Common myeloid progenitor, CD34-positive (primary cell): ENCODE results near the gene HSD17B13.
"Not testable (repeated sequence)": the region's sequence is repeated elsewhere in the genome, so short reads cannot be mapped to it uniquely, and the experiment has no call there.

ENCODE experiments used
- CTCF ChIA-PET: fragments of 350-600 bp; sonication (Branson Sonifier 250); formaldehyde crosslinking; loops from one replicate; lab custom pipeline; 2021; ENCODE audit warnings: antibody characterized with exemption; lab: Charles Lee
- POLR2A ChIA-PET: fragments of 350-600 bp; sonication (Branson Sonifier 250); formaldehyde crosslinking; loops from one replicate; lab custom pipeline; 2021; ENCODE audit warnings: antibody characterized with exemption; lab: Charles Lee
- DNase-seq, 3 donors: peaks; one replicate each; pipeline versions ENCODE4 v3.0.0 to v3.0.0-alpha.2; 2013
- H3K27ac ChIP-seq, 2 experiments: 1 replicate in 1 of 2; 2 replicates in 1 of 2; pipeline ENCODE4 v1.7.0; 2013; ENCODE audit warnings: inconsistent platforms in 2 of 2, low read length in 2 of 2, mild to moderate bottlenecking in 2 of 2, low read depth in 1 of 2, moderate library complexity in 1 of 2; ENCODE audit not compliant: severe bottlenecking in 2 of 2, insufficient read depth in 1 of 2, poor library complexity in 1 of 2
- H3K27me3 ChIP-seq, 5 experiments: replicated peaks in 2 of 5; 1 replicate in 3 of 5; 2 replicates in 2 of 5; pipeline versions ENCODE4 v1.6.1 to v1.7.0; 2013; ENCODE audit warnings: low read length in 4 of 5, mild to moderate bottlenecking in 2 of 5, moderate library complexity in 2 of 5, inconsistent platforms in 1 of 5; ENCODE audit not compliant: insufficient read depth in 5 of 5, control insufficient read depth in 4 of 5
- H3K36me3 ChIP-seq, 4 experiments: 1 replicate in 2 of 4; 2 replicates in 2 of 4; pipeline versions ENCODE4 v1.6.1 to v1.7.0; 2013; ENCODE audit warnings: low read length in 3 of 4, control low read depth in 1 of 4, mild to moderate bottlenecking in 1 of 4; ENCODE audit not compliant: control insufficient read depth in 4 of 4, insufficient read depth in 4 of 4
- H3K4me1 ChIP-seq, 4 experiments: 1 replicate in 3 of 4; 2 replicates in 1 of 4; pipeline versions ENCODE4 v1.6.1 to v1.7.1; 2013; ENCODE audit warnings: low read length in 3 of 4, mild to moderate bottlenecking in 3 of 4, control low read depth in 1 of 4, inconsistent platforms in 1 of 4, moderate library complexity in 1 of 4; ENCODE audit not compliant: control insufficient read depth in 4 of 4, insufficient read depth in 4 of 4; ENCODE audit errors: control extremely low read depth in 1 of 4
- H3K4me3 ChIP-seq, 7 experiments: 1 replicate in 4 of 7; 2 replicates in 3 of 7; pipeline versions ENCODE4 v1.5.1 to v1.7.0; 2013; ENCODE audit warnings: mild to moderate bottlenecking in 7 of 7, low read length in 6 of 7, moderate library complexity in 6 of 7, inconsistent platforms in 2 of 7, low read depth in 2 of 7, control low read depth in 1 of 7; ENCODE audit not compliant: insufficient read depth in 4 of 7, control insufficient read depth in 1 of 7; ENCODE audit errors: extremely low read depth in 1 of 7
- H3K9me3 ChIP-seq, 5 experiments: 1 replicate in 4 of 5; 2 replicates in 1 of 5; pipeline versions ENCODE4 v1.6.1 to v1.7.1; 2013; ENCODE audit warnings: low read length in 4 of 5, mild to moderate bottlenecking in 2 of 5, inconsistent platforms in 1 of 5, low read depth in 1 of 5, moderate library complexity in 1 of 5; ENCODE audit not compliant: control insufficient read depth in 4 of 5, insufficient read depth in 2 of 5; ENCODE audit errors: control extremely low read depth in 1 of 5
- WGBS: methylation state at CpG from one replicate; pipeline ENCODE4 v1.1.5; 2013; ENCODE audit not compliant: insufficient coverage; 5-methylcytosine and 5-hydroxymethylcytosine counted together

HSD17B13 gene

GRCh38 chr4:87293889-87294288 lies 28.8 kb downstream of the HSD17B13 start:
- H3K27ac ChIP-seq, H3K4me1 ChIP-seq, H3K9me3 ChIP-seq, H3K36me3 ChIP-seq, CTCF ChIA-PET, POLR2A ChIA-PET, DNase-seq, H3K4me3 ChIP-seq, H3K27me3 ChIP-seq: not testable (repeated sequence)
- WGBS: 100% methylated on average over 3 of the region's 7 CpGs

DNA sequence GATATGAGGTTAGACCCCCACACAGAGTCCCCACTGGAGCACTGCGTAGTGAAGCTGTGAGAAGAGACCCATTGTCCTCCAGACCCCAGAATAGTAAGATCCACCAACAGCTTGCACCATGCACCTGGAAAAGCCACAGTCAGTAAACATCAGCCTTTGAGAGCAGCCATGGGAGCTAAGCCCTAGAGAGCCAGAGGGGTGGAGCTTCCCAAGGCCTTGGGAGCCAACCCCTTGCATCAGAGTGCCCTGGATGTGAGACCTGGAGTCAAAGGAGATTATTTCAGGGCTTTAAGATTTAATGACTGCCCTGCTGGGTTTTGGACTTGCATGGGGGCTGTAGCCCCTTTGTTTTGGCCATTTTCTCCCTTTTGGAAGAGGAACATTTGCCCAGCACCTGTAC lies 35.7 kb downstream of the HSD17B13 start:
- H3K4me3 ChIP-seq: no peak overlapping the region
- no peaks in the 10 kb centered on the region for H3K4me1 ChIP-seq
- WGBS: 100% methylated on average over 1 of the region's 1 CpG
- CTCF ChIA-PET: no interaction called here
- H3K9me3 ChIP-seq: peaks cover 0 to 18% (median 11%) of the 10 kb centered on the region in 5 experiments
- H3K36me3 ChIP-seq: no peaks in the 10 kb centered on the region
- no peak overlapping the region for H3K27ac ChIP-seq
- no peaks in the 10 kb centered on the region for H3K27me3 ChIP-seq
- DNase-seq: no peak
- POLR2A ChIA-PET: no interaction called here

DNA sequence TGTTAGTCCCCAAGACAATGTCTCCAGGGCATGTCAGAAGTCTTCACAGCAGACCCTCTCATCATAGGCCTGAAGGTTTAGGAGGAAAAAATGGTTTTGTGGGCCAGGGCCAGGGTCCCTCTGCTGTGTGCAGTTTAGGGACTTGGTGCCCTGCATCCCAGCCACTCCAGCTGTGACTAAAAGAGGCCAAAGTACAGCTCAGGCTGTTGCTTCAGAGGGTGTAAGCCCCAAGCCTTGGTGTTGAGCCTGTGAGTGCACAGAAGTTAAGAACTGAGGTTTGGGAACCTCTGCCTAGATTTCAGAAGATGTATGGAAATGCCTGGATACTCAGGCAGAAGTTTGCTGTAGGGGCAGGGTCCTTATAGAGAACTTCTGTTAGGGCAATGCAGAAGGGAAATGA lies 38.4 kb downstream of the HSD17B13 start:
- H3K9me3 ChIP-seq: peaks cover 0 to 18% (median 11%) of the 10 kb centered on the region in 5 experiments
- H3K4me1 ChIP-seq, H3K27ac ChIP-seq, CTCF ChIA-PET, H3K27me3 ChIP-seq, H3K4me3 ChIP-seq, H3K36me3 ChIP-seq, POLR2A ChIA-PET, DNase-seq: not testable (repeated sequence)

GRCh38 chr4:87283151-87283550 lies 39.5 kb downstream of the HSD17B13 start:
- Histone ChIP-seq H3K4me1 (no peaks in the 10 kb centered on the region), H3K9me3 (peaks cover 0 to 18% (median 11%) of the 10 kb centered on the region in 5 experiments), H3K36me3 (no peaks in the 10 kb centered on the region), H3K27me3 (no peaks in the 10 kb centered on the region), H3K4me3 (no peak overlapping the region), H3K27ac (no peak overlapping the region)
- WGBS: 100% methylated on average over 2 of the region's 3 CpGs
- no peak for DNase-seq
- ChIA-PET CTCF (no interaction called here), POLR2A (no interaction called here)

- Histone ChIP-seq H3K9me3 (peaks cover 0 to 12% (median 5%) of the 10 kb centered on the region in 5 experiments), H3K36me3 (no peaks in the 10 kb centered on the region), H3K4me3 (no peak overlapping the region), H3K4me1 (no peaks in the 10 kb centered on the region), H3K27ac (no peak overlapping the region), H3K27me3 (no peaks in the 10 kb centered on the region)
- POLR2A ChIA-PET: no interaction called here
- DNase-seq: no peak
- CTCF ChIA-PET: interaction anchor here (1.0 kb wide), 1 partner anchor 17 kb away, joined by 3 read pairs; no protein-coding TSS in a partner anchor
- WGBS: 73% methylated on average over 1 of the region's 1 CpG
Measured at GRCh38 chr4:87281603-87282002, 41.1 kb downstream of the HSD17B13 start.

DNA sequence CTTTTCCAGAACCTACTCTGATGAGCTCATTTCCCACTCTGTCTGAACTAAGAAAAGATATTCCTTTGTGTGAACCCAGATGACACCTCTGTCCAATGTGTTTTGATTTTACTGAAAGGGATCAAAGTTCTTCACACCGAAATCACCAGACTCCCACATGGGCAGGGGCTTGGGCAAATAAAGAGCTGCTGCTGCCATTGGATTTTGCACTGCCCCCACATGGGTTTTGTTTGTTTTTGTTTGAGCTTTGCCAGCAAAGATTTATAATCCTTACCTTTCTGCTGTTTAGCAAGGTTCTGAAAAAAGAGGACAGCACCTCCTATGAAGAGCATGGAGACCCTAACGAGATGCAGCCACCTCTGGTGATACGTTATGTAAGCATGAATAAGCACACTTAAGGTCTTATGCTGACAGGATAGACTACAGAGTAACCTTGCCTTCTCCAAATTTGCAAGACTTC lies 44.3 kb downstream of the HSD17B13 start:
- ChIA-PET CTCF (interaction anchor here (0.6 kb wide), 1 partner anchor 1413 kb away, joined by 3 read pairs; no protein-coding TSS in a partner anchor), POLR2A (no interaction called here)
- no peak for DNase-seq
- WGBS: 87% methylated on average over 3 of the region's 3 CpGs
- Histone ChIP-seq H3K9me3 (no peaks in the 10 kb centered on the region), H3K27ac (no peak overlapping the region), H3K4me3 (no peak overlapping the region), H3K27me3 (no peaks in the 10 kb centered on the region), H3K4me1 (peaks cover 0 to 6% (median 0%) of the 10 kb centered on the region in 4 experiments), H3K36me3 (no peaks in the 10 kb centered on the region)

GRCh38 chr4:87275311-87275710 lies 47.4 kb downstream of the HSD17B13 start:
- DNase-seq: no peak
- no peak overlapping the region for H3K4me3 ChIP-seq
- WGBS: no CpG with 5 or more reads among the region's 2 CpGs
- no peaks in the 10 kb centered on the region for H3K27me3 ChIP-seq
- ChIA-PET CTCF (interaction anchor here (0.7 kb wide), 1 partner anchor 104 kb away, joined by 3 read pairs; no protein-coding TSS in a partner anchor), POLR2A (no interaction called here)
- H3K27ac ChIP-seq: no peak overlapping the region
- peaks cover 0 to 6% (median 0%) of the 10 kb centered on the region in 4 experiments for H3K4me1 ChIP-seq
- H3K36me3 ChIP-seq: no peaks in the 10 kb centered on the region
- H3K9me3 ChIP-seq: no peaks in the 10 kb centered on the region
